ENCODE data around the gene KLC1.

- TF ChIP-seq, protein P1, sequence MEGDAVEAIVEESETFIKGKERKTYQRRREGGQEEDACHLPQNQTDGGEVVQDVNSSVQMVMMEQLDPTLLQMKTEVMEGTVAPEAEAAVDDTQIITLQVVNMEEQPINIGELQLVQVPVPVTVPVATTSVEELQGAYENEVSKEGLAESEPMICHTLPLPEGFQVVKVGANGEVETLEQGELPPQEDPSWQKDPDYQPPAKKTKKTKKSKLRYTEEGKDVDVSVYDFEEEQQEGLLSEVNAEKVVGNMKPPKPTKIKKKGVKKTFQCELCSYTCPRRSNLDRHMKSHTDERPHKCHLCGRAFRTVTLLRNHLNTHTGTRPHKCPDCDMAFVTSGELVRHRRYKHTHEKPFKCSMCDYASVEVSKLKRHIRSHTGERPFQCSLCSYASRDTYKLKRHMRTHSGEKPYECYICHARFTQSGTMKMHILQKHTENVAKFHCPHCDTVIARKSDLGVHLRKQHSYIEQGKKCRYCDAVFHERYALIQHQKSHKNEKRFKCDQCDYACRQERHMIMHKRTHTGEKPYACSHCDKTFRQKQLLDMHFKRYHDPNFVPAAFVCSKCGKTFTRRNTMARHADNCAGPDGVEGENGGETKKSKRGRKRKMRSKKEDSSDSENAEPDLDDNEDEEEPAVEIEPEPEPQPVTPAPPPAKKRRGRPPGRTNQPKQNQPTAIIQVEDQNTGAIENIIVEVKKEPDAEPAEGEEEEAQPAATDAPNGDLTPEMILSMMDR (IDR thresholded peaks at IDR 0.05; ENCODE audit: insufficient read depth, low read length, poor library complexity, severe bottlenecking), result no peak
- TF ChIP-seq EZH2phosphoT487 (conservative IDR thresholded peaks at IDR 0.05; ENCODE audit: low read length), result no peak
Observed at GRCh38 chr14:103656756-103657133, 27.7 kb downstream of the KLC1 start.

Measured in SU-DHL-6 (cell line).